Liver (tissue), 9 donors: Measurements from ENCODE around the gene CAVIN1. TPM values are rescaled to one million over a fixed set of nuclear protein-coding genes. Genes with fewer than 3 reads are reported as not detected.
A peak's percentile ranks its signal among the peaks of the same experiment; 100 is the strongest.
"Not testable (repeated sequence)": the region's sequence is repeated elsewhere in the genome, so short reads cannot be mapped to it uniquely, and the experiment has no call there.

ENCODE experiments used
- DNase-seq: peaks from one replicate; pipeline ENCODE4 v3.0.0-alpha.2; 2017; ENCODE audit warnings: low spot score
- H3K27ac ChIP-seq, 2 donors: one replicate each; pipeline ENCODE4 v1.7.0; 2013; ENCODE audit warnings: inconsistent platforms in 2 of 2, low read length in 2 of 2, control low read depth in 1 of 2, low read depth in 1 of 2, mild to moderate bottlenecking in 1 of 2
- H3K27me3 ChIP-seq, 4 donors: one replicate each; pipeline versions ENCODE4 v1.6.1 to v1.7.0; 2013; ENCODE audit warnings: low read length in 3 of 4, inconsistent platforms in 1 of 4, mild to moderate bottlenecking in 1 of 4, moderate library complexity in 1 of 4; ENCODE audit not compliant: control insufficient read depth in 4 of 4, insufficient read depth in 4 of 4
- H3K36me3 ChIP-seq, 4 donors: one replicate each; pipeline versions ENCODE4 v1.6.1 to v1.7.0; 2013; ENCODE audit warnings: low read length in 3 of 4, mild to moderate bottlenecking in 3 of 4, low read depth in 1 of 4, moderate library complexity in 1 of 4; ENCODE audit not compliant: control insufficient read depth in 4 of 4, insufficient read depth in 3 of 4
- H3K4me1 ChIP-seq, 4 donors: one replicate each; pipeline versions ENCODE4 v1.6.1 to v1.7.0; 2013; ENCODE audit warnings: low read length in 3 of 4, mild to moderate bottlenecking in 3 of 4, moderate library complexity in 1 of 4; ENCODE audit not compliant: control insufficient read depth in 4 of 4, insufficient read depth in 4 of 4
- H3K4me3 ChIP-seq, 3 donors: one replicate each; pipeline versions ENCODE4 v1.6.1 to v1.7.0; 2013; ENCODE audit warnings: low read length in 3 of 3, control low read depth in 1 of 3, low read depth in 1 of 3, mild to moderate bottlenecking in 1 of 3
- H3K9ac ChIP-seq, 2 donors: one replicate each; pipeline ENCODE4 v1.7.0; 2013; ENCODE audit warnings: low read length in 2 of 2, mild to moderate bottlenecking in 2 of 2, moderate library complexity in 2 of 2, control low read depth in 1 of 2, low read depth in 1 of 2
- H3K9me3 ChIP-seq, 4 donors: one replicate each; pipeline versions ENCODE4 v1.6.1 to v1.7.0; 2013; ENCODE audit warnings: low read length in 3 of 4; ENCODE audit not compliant: control insufficient read depth in 4 of 4
- FOXA2 ChIP-seq: IDR thresholded peaks from 2 replicates; pipeline ENCODE4 v1.6.1; 2016; ENCODE audit warnings: antibody characterized with exemption
- GABPA ChIP-seq, 2 donors: IDR thresholded peaks in 1 of 2; conservative IDR thresholded peaks in 1 of 2; 2 replicates each; pipeline ENCODE4 v1.6.1; 2016; ENCODE audit warnings: antibody characterized with exemption in 2 of 2, mild to moderate bottlenecking in 1 of 2, moderate library complexity in 1 of 2
- HNF4A ChIP-seq, 2 donors: conservative IDR thresholded peaks; 2 replicates each; pipeline ENCODE4 v1.6.1; 2016; ENCODE audit warnings: antibody characterized with exemption in 2 of 2, mild to moderate bottlenecking in 2 of 2
- JUND ChIP-seq, 2 donors: IDR thresholded peaks; 2 replicates each; pipeline ENCODE4 v1.6.1; 2016; ENCODE audit warnings: antibody characterized with exemption in 2 of 2
- MAX ChIP-seq: IDR thresholded peaks from 2 replicates; pipeline ENCODE4 v1.6.1; 2016; ENCODE audit warnings: antibody characterized with exemption
- NR2F2 ChIP-seq: IDR thresholded peaks from 2 replicates; pipeline ENCODE4 v1.6.1; 2016; ENCODE audit warnings: antibody characterized with exemption
- RAD21 ChIP-seq, 2 donors: IDR thresholded peaks; 2 replicates each; pipeline ENCODE4 v1.6.1; 2016; ENCODE audit warnings: antibody characterized with exemption in 2 of 2, mild to moderate bottlenecking in 2 of 2
- REST ChIP-seq: IDR thresholded peaks from 2 replicates; pipeline ENCODE4 v1.6.1; 2016; ENCODE audit warnings: antibody characterized with exemption, mild to moderate bottlenecking
- RXRA ChIP-seq, 2 donors: IDR thresholded peaks; 2 replicates each; pipeline ENCODE4 v1.6.1; 2017 to 2018; ENCODE audit warnings: antibody characterized with exemption in 2 of 2, mild to moderate bottlenecking in 1 of 2
- SP1 ChIP-seq: IDR thresholded peaks from 2 replicates; pipeline ENCODE4 v1.6.1; 2018; ENCODE audit warnings: antibody characterized with exemption, mild to moderate bottlenecking
- TAF1 ChIP-seq: conservative IDR thresholded peaks from 2 replicates; pipeline ENCODE4 v1.6.1; 2016; ENCODE audit warnings: antibody characterized with exemption, mild to moderate bottlenecking
- YY1 ChIP-seq: IDR thresholded peaks from 2 replicates; pipeline ENCODE4 v1.6.1; 2016; ENCODE audit warnings: antibody characterized with exemption, mild to moderate bottlenecking
- WGBS: extraction: QIAGEN DNeasy Blood & Tissue Kit; methylation state at CpG from one replicate; pipeline ENCODE4 v1.1.7; 2013; 5-methylcytosine and 5-hydroxymethylcytosine counted together
- polyA plus RNA-seq, 2 donors: library from polyadenylated mRNA; stranded (reverse) in 1 of 2; unstranded in 1 of 2; fragments of 200-250 nt in 1 of 2; fragments of >200 nt in 1 of 2; fragmentation: Nextera tagmentation in 1 of 2; extraction: Ambion mirVana in 1 of 2; gene quantifications; one replicate each; pipeline versions ENCODE4 v1.2.1 to v1.2.3, GENCODE V29; 2013 to 2015
- total RNA-seq, 2 donors: library from RNA; depleted of rRNA; stranded (reverse); fragments of >200 nt; gene quantifications; one replicate each; pipeline ENCODE4 v1.2.3, GENCODE V29; 2014
- donor health status: healthy.
- donor health status: healthy.
- donor health status: healthy.
- donor health status: healthy.
- donor health status: healthy.

The CAVIN1 gene
- total and polyA plus RNA-seq, 4 donors: 6.5 to 27.0 (median 14.4) TPM

GRCh38 chr17:42362245-42362961 is 60.7 kb downstream of the CAVIN1 start:
- Histone ChIP-seq H3K36me3 (peaks cover 0 to 3% (median 0%) of the 10 kb centered on the region in 4 donors), H3K4me3 (no peak overlapping the region), H3K27me3 (no peaks in the 10 kb centered on the region), H3K27ac (no peak overlapping the region), H3K9ac (no peak overlapping the region), H3K4me1 (peaks cover 16 to 31% (median 23%) of the 10 kb centered on the region in 4 donors), H3K9me3 (no peaks in the 10 kb centered on the region)
- TF ChIP-seq TAF1 (no peak), GABPA (IDR thresholded peaks at IDR 0.05 in 1 of 2, conservative IDR thresholded peaks at IDR 0.05 in 1 of 2) (no peak), REST (no peak), YY1 (peak; percentile 9)
- DNase-seq: no peak
- 94% methylated on average over 7 of the region's 7 CpGs for WGBS

GRCh38 chr17:42361781-42362186 is 61.3 kb downstream of the CAVIN1 start:
- Histone ChIP-seq H3K4me1 (peaks cover 15 to 27% (median 20%) of the 10 kb centered on the region in 4 donors), H3K4me3 (no peak overlapping the region), H3K36me3 (peaks cover 0 to 3% (median under 1%) of the 10 kb centered on the region in 4 donors), H3K27ac (no peak overlapping the region), H3K27me3 (no peaks in the 10 kb centered on the region), H3K9me3 (no peaks in the 10 kb centered on the region), H3K9ac (no peak overlapping the region)
- no peak for DNase-seq
- 51% methylated on average over 2 of the region's 2 CpGs for WGBS
- TF ChIP-seq FOXA2: no peak
- no peak for TF ChIP-seq RAD21 (IDR thresholded peaks at IDR 0.05)
- TF ChIP-seq SP1: no peak
- peak; percentile 38 to 44 for TF ChIP-seq JUND (IDR thresholded peaks at IDR 0.05)
- TF ChIP-seq YY1: peak; percentile 55
- no peak for TF ChIP-seq REST
- peak in 1 of 2 donors; percentile 53 for TF ChIP-seq RXRA (IDR thresholded peaks at IDR 0.05)
- no peak for TF ChIP-seq MAX
- no peak for TF ChIP-seq NR2F2
- peak in 1 of 2 donors; percentile 50 for TF ChIP-seq HNF4A (conservative IDR thresholded peaks at IDR 0.05)

GRCh38 chr17:42360388-42360787 is 62.7 kb downstream of the CAVIN1 start:
- H3K9ac ChIP-seq, H3K4me3 ChIP-seq, H3K9me3 ChIP-seq, H3K36me3 ChIP-seq, H3K27ac ChIP-seq, DNase-seq, H3K27me3 ChIP-seq: not testable (repeated sequence)
- WGBS: 97% methylated on average over 2 of the region's 2 CpGs
- H3K4me1 ChIP-seq: peaks cover 12 to 24% (median 18%) of the 10 kb centered on the region in 4 donors
